WI38 (cell line): ENCODE measurements around the gene FEN1.

ENCODE experiments used
- H3K4me3 ChIP-seq: 2 replicates; pipeline ENCODE4 v1.5.1; 2011; ENCODE audit warnings: low read depth, mild to moderate bottlenecking, control low read depth, low read length
- CTCF ChIP-seq: IDR thresholded peaks from 2 replicates; pipeline ENCODE4 v1.5.1; 2012; ENCODE audit warnings: low read depth, mild to moderate bottlenecking, control low read depth, low read length

FEN1 gene

GRCh38 chr11:61765550-61766253 is 27.0 kb upstream of the FEN1 start:
- no peak for TF ChIP-seq CTCF
- no peak overlapping the region for H3K4me3 ChIP-seq

GRCh38 chr11:61766353-61766841 is 26.3 kb upstream of the FEN1 start:
- no peak for TF ChIP-seq CTCF
- no peak overlapping the region for H3K4me3 ChIP-seq

- no peak for TF ChIP-seq CTCF
- no peak overlapping the region for H3K4me3 ChIP-seq
Measured at GRCh38 chr11:61768376-61769076, 24.2 kb upstream of the FEN1 start.

DNA sequence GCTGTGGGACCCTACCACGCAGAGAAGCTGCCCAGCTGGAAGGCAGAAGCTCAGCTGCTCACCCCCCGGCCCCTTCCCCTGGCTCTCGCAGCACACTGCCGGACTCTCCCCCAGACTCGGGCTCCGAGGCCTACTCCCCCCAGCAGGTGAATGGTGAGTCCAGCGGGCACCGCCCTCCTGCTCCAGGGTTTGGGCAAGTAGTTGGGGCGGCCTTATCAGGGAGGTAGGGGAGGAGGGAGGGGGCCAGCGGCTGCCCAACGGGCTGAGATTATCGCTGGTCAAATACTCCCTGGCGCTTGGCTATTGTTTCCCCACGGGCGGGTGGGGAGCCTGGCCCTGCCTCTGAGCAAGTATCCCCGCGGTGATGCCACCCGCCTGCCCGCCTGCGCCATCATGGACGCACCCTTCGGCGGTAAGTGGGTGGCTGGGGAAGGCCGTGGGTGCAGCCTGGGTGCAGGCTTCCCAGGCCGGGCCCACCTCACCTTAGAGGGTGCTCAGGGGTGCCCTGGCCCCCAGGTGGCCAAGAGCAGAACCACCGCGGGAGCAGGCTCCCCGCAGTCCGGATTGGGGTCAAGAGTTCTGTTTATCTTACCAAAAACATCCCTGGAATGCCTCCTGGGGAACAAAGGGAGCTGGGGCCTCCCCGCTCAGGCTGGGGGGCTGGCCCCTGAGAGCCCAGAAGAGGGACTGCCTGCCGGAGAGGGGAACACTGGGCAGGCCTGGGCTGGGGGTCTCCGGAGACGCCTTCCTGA is 23.4 kb upstream of the FEN1 start:
- no peak overlapping the region for H3K4me3 ChIP-seq
- peak; percentile 32; the same call in 1 of the 2 replicates for TF ChIP-seq CTCF

DNA sequence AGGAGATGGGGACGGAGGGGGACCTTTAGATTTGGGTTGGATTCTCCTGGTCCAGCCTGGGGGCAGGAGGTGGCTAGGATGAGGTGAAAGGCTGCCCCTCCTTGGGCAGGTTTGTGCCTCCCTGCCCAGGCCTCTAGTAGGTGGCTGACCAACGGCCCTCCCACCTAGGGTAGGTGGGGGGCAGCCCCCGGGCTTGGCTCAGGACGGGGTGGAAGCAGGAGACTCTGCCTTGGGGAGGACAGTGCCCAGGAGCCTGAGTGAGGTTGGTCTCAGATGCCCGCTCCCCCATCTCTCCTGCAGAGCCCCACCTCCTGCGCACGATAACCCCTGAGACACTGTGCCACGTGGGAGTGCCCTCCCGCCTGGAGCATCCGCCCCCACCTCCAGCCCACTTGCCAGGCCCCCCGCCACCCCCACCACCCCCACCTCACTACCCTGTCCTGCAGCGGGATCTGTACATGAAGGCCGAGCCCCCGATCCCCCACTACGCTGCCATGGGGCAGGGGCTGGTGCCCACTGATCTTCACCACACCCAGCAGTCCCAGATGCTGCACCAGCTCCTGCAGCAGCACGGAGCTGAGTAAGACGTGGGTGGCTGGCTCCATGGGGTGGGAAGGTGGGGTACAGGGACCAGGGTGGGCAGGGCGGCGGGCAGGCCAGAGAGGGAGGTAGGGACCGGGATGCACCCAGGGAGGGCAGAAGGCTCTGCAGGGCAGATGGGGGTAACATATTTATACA is 22.6 kb upstream of the FEN1 start:
- TF ChIP-seq CTCF = no peak
- no peak overlapping the region for H3K4me3 ChIP-seq

DNA sequence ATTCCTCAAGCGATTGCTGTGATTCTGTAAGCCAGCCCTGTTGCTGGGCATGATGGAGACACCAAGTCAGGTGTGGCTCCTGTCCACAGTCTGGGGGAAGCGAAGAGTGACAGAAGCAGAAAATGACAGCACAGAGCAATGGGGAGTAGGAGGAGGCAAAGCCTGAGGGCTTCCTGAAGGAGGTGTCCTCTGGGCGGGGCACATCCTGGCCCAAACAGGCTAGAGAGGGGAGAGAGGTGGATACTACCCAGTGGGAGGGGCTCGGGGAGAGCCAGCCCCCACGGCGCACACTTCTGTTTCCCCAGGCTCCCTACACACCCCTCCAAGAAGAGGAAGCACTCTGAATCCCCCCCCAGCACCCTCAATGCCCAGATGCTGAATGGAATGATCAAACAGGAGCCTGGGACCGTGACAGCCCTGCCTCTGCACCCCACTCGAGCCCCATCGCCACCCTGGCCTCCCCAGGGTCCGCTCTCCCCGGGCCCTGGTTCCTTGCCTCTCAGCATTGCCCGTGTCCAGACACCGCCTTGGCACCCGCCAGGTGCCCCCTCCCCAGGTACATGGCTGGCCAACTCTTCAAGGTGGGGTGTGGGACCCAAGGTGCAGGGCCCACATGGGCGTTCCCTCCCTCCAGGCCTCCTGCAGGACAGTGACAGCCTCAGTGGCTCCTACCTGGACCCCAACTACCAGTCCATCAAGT is 21.4 kb upstream of the FEN1 start:
- TF ChIP-seq CTCF = no peak
- no peak overlapping the region for H3K4me3 ChIP-seq
